ENCODE results near the gene DDHD1.

Gene DDHD1

DNA sequence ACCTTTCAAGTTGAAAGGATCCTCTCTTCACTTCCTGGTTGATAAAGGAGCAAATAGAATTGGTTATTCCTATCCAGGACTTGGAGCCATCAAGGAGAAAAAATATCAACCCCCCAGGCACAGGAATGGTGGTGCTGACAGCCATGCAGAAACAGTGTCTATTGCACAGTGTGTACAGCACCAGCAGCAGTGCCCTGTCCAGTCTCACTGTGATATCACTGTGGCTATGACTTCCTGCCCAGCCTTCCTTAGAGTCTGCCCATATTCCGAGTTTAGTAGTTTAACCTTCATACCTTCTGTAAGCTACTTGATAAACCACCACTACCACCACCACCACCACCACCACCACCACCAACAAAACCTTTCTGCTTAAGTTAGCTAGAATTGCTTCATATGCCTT lies 157.1 kb downstream of the DDHD1 start:
- no peak for DNase-seq (ENCODE audit: low spot score)

DNA sequence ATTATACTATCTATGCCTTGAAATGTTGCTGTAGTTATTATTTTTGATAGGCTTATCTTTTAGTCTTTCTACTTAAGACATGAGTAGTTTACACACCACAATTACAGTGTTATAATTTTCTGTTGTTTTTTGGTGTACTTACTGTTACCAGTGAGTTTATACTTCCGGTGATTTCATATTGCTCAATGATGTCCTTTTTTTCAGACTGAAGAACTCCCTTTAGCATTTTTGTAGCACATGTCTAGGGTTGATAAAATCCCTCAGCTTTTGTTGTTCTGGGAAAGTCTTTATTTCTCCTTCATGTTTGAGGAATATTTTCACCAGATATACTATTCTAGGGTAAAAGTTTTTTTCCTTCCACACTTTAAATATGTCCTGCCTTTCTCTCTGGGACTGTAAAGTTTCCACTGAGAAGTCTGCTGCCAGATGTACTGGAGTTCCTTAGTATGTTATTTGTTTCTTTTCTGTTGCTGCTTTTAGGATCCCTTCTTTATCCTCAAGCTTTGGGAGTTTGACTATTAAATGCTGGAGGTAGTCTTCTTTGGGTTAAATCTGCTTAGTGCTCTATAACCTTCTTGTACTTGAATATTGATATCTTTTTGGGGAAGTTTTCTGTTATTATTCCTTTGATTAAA lies 160.8 kb downstream of the DDHD1 start:
- DNase-seq (ENCODE audit: low spot score), result no peak

DNA sequence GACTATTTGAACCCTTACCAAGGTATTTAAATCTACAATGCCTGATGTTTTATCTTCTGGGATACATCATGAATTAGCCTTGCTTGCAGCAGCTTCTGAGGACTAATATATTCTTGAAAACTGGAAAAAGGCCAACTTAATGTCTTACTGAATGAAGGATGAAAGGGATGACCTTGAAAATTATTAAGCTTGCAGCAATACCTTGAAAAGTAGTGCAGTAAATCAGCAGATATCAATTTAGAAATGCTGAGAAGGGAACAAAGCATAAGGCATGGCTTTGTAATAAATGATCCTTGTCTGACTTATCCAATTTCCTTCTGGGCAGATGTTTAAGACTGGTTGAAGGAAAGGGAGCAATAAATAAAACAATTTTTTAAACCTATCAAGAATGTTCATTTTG lies 165.0 kb downstream of the DDHD1 start:
- no peak for DNase-seq (ENCODE audit: low spot score)

DNA sequence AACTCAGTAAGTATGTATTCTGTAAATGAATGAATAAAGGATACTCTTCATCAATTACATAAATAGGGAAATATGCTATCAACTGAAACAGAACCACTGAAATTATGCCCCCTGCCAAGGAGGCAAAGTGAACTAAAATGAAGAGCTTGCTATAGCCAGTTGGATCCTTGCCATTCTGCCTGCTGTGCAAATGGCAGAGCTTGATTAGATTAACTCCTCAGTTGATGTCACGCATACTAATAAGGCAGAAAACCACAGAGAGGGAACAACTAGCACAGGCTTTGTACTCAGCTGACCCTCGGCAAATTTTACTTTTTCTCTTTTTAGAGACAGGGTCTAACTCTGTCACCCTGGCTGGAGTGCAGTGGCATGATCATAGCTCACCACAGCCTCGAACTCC lies 165.6 kb downstream of the DDHD1 start:
- no peak for DNase-seq (ENCODE audit: low spot score)

DNA sequence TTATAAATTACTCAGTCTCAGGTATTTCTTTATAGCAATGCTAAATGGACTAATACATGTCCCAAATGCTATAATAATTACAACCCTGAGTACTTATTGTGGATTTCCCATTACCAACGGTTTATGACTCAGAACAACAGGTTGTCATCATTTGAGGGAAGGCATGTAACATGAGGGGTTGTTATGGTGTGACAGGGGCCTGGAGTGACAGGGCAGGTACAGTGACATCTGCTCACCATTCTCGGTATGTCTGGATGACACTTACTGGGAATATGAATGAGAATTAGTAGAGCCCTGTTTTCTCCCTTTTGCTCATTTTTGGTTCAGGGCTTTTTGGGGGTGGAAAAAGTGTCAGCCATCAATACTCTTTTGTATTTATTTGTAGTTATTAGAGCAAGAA lies 166.1 kb downstream of the DDHD1 start:
- no peak for DNase-seq (ENCODE audit: low spot score)
